ENCODE data around the gene CEP57L1. TPM values are rescaled to one million over a fixed set of nuclear protein-coding genes. Genes with fewer than 3 reads are reported as not detected.
"Not testable (repeated sequence)": the region's sequence is repeated elsewhere in the genome, so short reads cannot be mapped to it uniquely, and the experiment has no call there.

The CEP57L1 gene
- total and polyA plus RNA-seq, 2 donors (not counting 1 experiment from before 2014, with no cell fraction given): 3.1 to 8.8 TPM

GRCh38 chr6:109104512-109104911, 9.2 kb downstream of the CEP57L1 start:
- no peak overlapping the region for H2AFZ ChIP-seq (ENCODE audit: insufficient read depth, low read depth, low read length, poor library complexity, severe bottlenecking)
- H3K9me3 ChIP-seq (ENCODE audit: control extremely low read depth in 1 of 3, control insufficient read depth in 2 of 3, insufficient read depth in 1 of 3, low read length in 2 of 3): no peaks in the 10 kb centered on the region
- peaks cover 9% of the 10 kb centered on the region for H3K79me2 ChIP-seq (ENCODE audit: control insufficient read depth, insufficient read depth, low read length)
- CTCF ChIA-PET: no interaction called here
- Mint-ChIP-seq H3K4me1 (no peaks in the 10 kb centered on the region), H3K4me3 (no peak overlapping the region), H3K27me3 (no peaks in the 10 kb centered on the region), H3K27ac (no peak overlapping the region), H3K9me3 (ENCODE audit: insufficient read depth) (no peaks in the 10 kb centered on the region)
- no peak overlapping the region for H3K9ac ChIP-seq (ENCODE audit: low read length)
- DNase-seq: no peak
- H3K27me3 ChIP-seq (replicated peaks in 1 of 4; ENCODE audit: control extremely low read depth in 1 of 4, control insufficient read depth in 3 of 4, insufficient read depth in 4 of 4, low read length in 3 of 4): no peaks in the 10 kb centered on the region
- POLR2A ChIA-PET: no interaction called here
- no peak overlapping the region for H3K27ac ChIP-seq (ENCODE audit: low read length in 2 of 2)
- TF ChIP-seq EZH2 (IDR thresholded peaks at IDR 0.05; ENCODE audit: borderline replicate concordance, insufficient read depth, low read depth, low read length, poor library complexity, severe bottlenecking) (no peak), CTCF (IDR thresholded peaks at IDR 0.05) (no peak)
- 100% methylated on average over 2 of the region's 3 CpGs for WGBS (ENCODE audit: insufficient coverage)
- H3K4me1 ChIP-seq (ENCODE audit: control insufficient read depth in 2 of 2, insufficient read depth in 2 of 2, low read length in 2 of 2): no peaks in the 10 kb centered on the region
- intact Hi-C loops (cut with micrococcal nuclease): no loop called here
- no peaks in the 10 kb centered on the region for H4K20me1 ChIP-seq (ENCODE audit: control insufficient read depth, insufficient read depth, low read length, poor library complexity, severe bottlenecking)
- peaks cover 0 to 1% of the 10 kb centered on the region in 2 experiments for H3K36me3 ChIP-seq (replicated peaks in 1 of 2; ENCODE audit: control extremely low read depth in 1 of 2, control insufficient read depth in 1 of 2, extremely low read depth in 1 of 2, insufficient read depth in 2 of 2, low read length in 1 of 2)
- H3K4me3 ChIP-seq (ENCODE audit: control extremely low read depth in 1 of 5, extremely low read depth in 1 of 5, insufficient read depth in 1 of 5, low read depth in 2 of 5, low read length in 4 of 5): no peak overlapping the region
- ATAC-seq (ENCODE audit: low read depth): no peak
- no peak overlapping the region for H3K4me2 ChIP-seq (replicated peaks; ENCODE audit: low read depth, low read length, poor library complexity, severe bottlenecking)

GRCh38 chr6:109105681-109106080, 10.4 kb downstream of the CEP57L1 start:
- ChIA-PET POLR2A (no interaction called here), CTCF (no interaction called here)
- Histone ChIP-seq H3K9ac (ENCODE audit: low read length) (no peak overlapping the region), H2AFZ (ENCODE audit: insufficient read depth, low read depth, low read length, poor library complexity, severe bottlenecking) (no peak overlapping the region), H3K9me3 (ENCODE audit: control extremely low read depth in 1 of 3, control insufficient read depth in 2 of 3, insufficient read depth in 1 of 3, low read length in 2 of 3) (no peaks in the 10 kb centered on the region), H3K79me2 (ENCODE audit: control insufficient read depth, insufficient read depth, low read length) (peaks cover 9% of the 10 kb centered on the region), H3K27ac (ENCODE audit: low read length in 2 of 2) (no peak overlapping the region), H3K4me1 (ENCODE audit: control insufficient read depth in 2 of 2, insufficient read depth in 2 of 2, low read length in 2 of 2) (no peaks in the 10 kb centered on the region), H4K20me1 (ENCODE audit: control insufficient read depth, insufficient read depth, low read length, poor library complexity, severe bottlenecking) (no peaks in the 10 kb centered on the region), H3K36me3 (replicated peaks in 1 of 2; ENCODE audit: control extremely low read depth in 1 of 2, control insufficient read depth in 1 of 2, extremely low read depth in 1 of 2, insufficient read depth in 2 of 2, low read length in 1 of 2) (peaks cover 0 to 1% of the 10 kb centered on the region in 2 experiments), H3K4me2 (replicated peaks; ENCODE audit: low read depth, low read length, poor library complexity, severe bottlenecking) (no peak overlapping the region), H3K4me3 (ENCODE audit: control extremely low read depth in 1 of 5, extremely low read depth in 1 of 5, insufficient read depth in 1 of 5, low read depth in 2 of 5, low read length in 4 of 5) (no peak overlapping the region), H3K27me3 (replicated peaks in 1 of 4; ENCODE audit: control extremely low read depth in 1 of 4, control insufficient read depth in 3 of 4, insufficient read depth in 4 of 4, low read length in 3 of 4) (no peaks in the 10 kb centered on the region)
- H3K4me3 Mint-ChIP-seq: no peak overlapping the region
- H3K4me1 Mint-ChIP-seq: no peaks in the 10 kb centered on the region
- intact Hi-C loops (cut with micrococcal nuclease): no loop called here
- no peaks in the 10 kb centered on the region for H3K27me3 Mint-ChIP-seq
- no peaks in the 10 kb centered on the region for H3K9me3 Mint-ChIP-seq (ENCODE audit: insufficient read depth)
- TF ChIP-seq EZH2 (IDR thresholded peaks at IDR 0.05; ENCODE audit: borderline replicate concordance, insufficient read depth, low read depth, low read length, poor library complexity, severe bottlenecking): no peak
- ATAC-seq (ENCODE audit: low read depth) (no peak), DNase-seq (no peak)
- 96% methylated on average over 4 of the region's 5 CpGs for WGBS (ENCODE audit: insufficient coverage)
- H3K27ac Mint-ChIP-seq: no peak overlapping the region

- H3K4me2 ChIP-seq (replicated peaks; ENCODE audit: low read depth, low read length, poor library complexity, severe bottlenecking); H3K9me3 Mint-ChIP-seq (ENCODE audit: insufficient read depth); H3K27me3 ChIP-seq (replicated peaks in 1 of 4; ENCODE audit: control extremely low read depth in 1 of 4, control insufficient read depth in 3 of 4, insufficient read depth in 4 of 4, low read length in 3 of 4); H3K4me3 ChIP-seq (ENCODE audit: control extremely low read depth in 1 of 5, extremely low read depth in 1 of 5, insufficient read depth in 1 of 5, low read depth in 2 of 5, low read length in 4 of 5); H3K9me3 ChIP-seq (ENCODE audit: control extremely low read depth in 1 of 3, control insufficient read depth in 2 of 3, insufficient read depth in 1 of 3, low read length in 2 of 3); H3K79me2 ChIP-seq (ENCODE audit: control insufficient read depth, insufficient read depth, low read length); H3K4me1 ChIP-seq (ENCODE audit: control insufficient read depth in 2 of 2, insufficient read depth in 2 of 2, low read length in 2 of 2); DNase-seq; H2AFZ ChIP-seq (ENCODE audit: insufficient read depth, low read depth, low read length, poor library complexity, severe bottlenecking); H3K27ac Mint-ChIP-seq; H3K27me3 Mint-ChIP-seq; H3K9ac ChIP-seq (ENCODE audit: low read length); H4K20me1 ChIP-seq (ENCODE audit: control insufficient read depth, insufficient read depth, low read length, poor library complexity, severe bottlenecking); H3K4me3 Mint-ChIP-seq; H3K36me3 ChIP-seq (replicated peaks in 1 of 2; ENCODE audit: control extremely low read depth in 1 of 2, control insufficient read depth in 1 of 2, extremely low read depth in 1 of 2, insufficient read depth in 2 of 2, low read length in 1 of 2); intact Hi-C loops (cut with micrococcal nuclease); POLR2A ChIA-PET; H3K27ac ChIP-seq (ENCODE audit: low read length in 2 of 2); ATAC-seq (ENCODE audit: low read depth): not testable (repeated sequence)
- WGBS (ENCODE audit: insufficient coverage): no CpG with 5 or more reads among the region's 8 CpGs
- CTCF ChIA-PET: interaction anchor here (0.6 to 0.8 kb wide), 2 partner anchors 7 to 15 kb away, joined by 3 read pairs; no protein-coding TSS in a partner anchor
- H3K4me1 Mint-ChIP-seq: peaks cover 18% of the 10 kb centered on the region
Observed at GRCh38 chr6:109109663-109110062, 14.4 kb downstream of the CEP57L1 start.

Measured in B cell (primary cell).